Right cardiac atrium (tissue), 5 donors: ENCODE data around the gene GRK1. TPM values are rescaled to one million over a fixed set of nuclear protein-coding genes. Genes with fewer than 3 reads are reported as not detected.

Source experiments
- ATAC-seq, 2 donors: fragments of 200-7000 bp; cut with Tn5 transposase; one replicate each; pipeline versions ENCODE4 v1.8.0 to v1.9.1; 2020; ENCODE audit warnings: moderate library complexity in 2 of 2, mild to moderate bottlenecking in 1 of 2
- DNase-seq, 3 donors: peaks; one replicate each; pipeline ENCODE4 v3.0.0-alpha.2; 2020
- H3K27ac ChIP-seq: one replicate; pipeline ENCODE4 v1.5.1; 2013; ENCODE audit warnings: mild to moderate bottlenecking, low read length, control low read depth, moderate library complexity
- H3K27me3 ChIP-seq: one replicate; pipeline ENCODE4 v1.6.1; 2013; ENCODE audit not compliant: control insufficient read depth, insufficient read depth
- H3K4me1 ChIP-seq: one replicate; pipeline ENCODE4 v1.6.1; 2013; ENCODE audit warnings: low read length; ENCODE audit not compliant: control insufficient read depth, insufficient read depth
- H3K4me3 ChIP-seq: one replicate; pipeline ENCODE4 v1.5.1; 2013; ENCODE audit warnings: low read length, control low read depth
- H3K9me3 ChIP-seq: one replicate; pipeline ENCODE4 v1.6.1; 2013; ENCODE audit warnings: low read length; ENCODE audit not compliant: control insufficient read depth
- WGBS: extraction: QIAGEN DNeasy Blood & Tissue Kit; methylation state at CpG from one replicate; pipeline ENCODE4 v1.1.7; 2013; 5-methylcytosine and 5-hydroxymethylcytosine counted together
- intact Hi-C, 4 donors: fragments of 100-400 bp; cut with DNase I; formaldehyde crosslinking; loops; one replicate each; pipeline versions ENCODE4 v1.11.0 to v1.14.0; 2022 to 2023
- polyA plus RNA-seq: library from polyadenylated mRNA; stranded (reverse); fragments of 200-250 nt; gene quantifications from one replicate; pipeline ENCODE4 v1.2.3, GENCODE V29; 2013
- total RNA-seq, 4 donors: library from RNA; stranded (reverse); fragmentation: NEBNext Ultra II Directional; extraction: Animal tissue kit (Norgen Biotek cat#: 25700); gene quantifications; one replicate each; pipeline ENCODE4 v1.2.1, GENCODE V29; 2021
- donor health status: healthy with polysubstance abuse.
- donor health status: DM: no; HTN: yes; CAD: no.
- donor health status: DM: no; HTN: no; CAD: no.
- donor health status: DM: no; HTN: yes; CAD: no; lungs with severe emphysema.
- donor health status: DM: yes; HTN: yes; CAD: no.

Gene GRK1
- total and polyA plus RNA-seq, 5 donors, result 0.24 to 0.66 (median 0.43) TPM; not detected in 2

DNA sequence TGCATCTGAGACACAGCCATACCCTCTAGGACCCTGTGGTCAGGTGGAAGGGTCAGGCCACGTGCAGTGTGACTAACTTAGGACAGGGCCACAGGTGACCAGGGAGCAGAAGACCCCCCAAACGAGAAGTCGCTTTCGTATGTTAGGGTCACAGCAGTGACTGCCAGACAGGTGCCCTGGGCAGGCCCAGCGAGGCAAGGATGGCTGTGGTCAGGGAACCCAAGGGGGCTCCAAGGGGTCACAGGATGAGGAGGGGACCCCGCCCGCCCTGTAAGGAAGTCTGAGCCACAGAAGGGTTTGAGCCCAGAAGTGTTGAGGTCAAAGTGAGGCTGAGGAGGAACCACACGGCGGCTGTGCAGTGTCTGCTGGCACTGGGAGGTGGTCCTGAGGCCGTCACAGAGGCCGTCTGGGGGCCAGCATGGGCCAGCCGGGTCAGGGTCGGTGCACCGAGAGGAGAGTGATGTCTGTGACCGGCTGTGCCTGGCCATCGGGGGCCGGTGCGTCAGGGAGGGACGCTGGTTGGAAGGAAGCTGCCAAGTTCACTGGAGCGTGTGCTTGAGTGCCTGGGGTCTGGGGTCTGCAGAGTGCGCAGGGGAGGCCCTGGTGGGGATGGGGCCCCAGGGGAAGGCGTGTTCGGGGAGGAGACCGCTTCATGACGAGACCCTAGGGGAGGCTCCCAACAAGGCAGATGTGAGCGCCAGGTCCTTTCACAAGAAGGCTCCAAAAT, 67.2 kb downstream of the GRK1 start:
- ATAC-seq (no peak), DNase-seq (no peak)
- WGBS, result 85% methylated on average over 26 of the region's 26 CpGs
- Histone ChIP-seq H3K4me1 (no peaks in the 10 kb centered on the region), H3K9me3 (no peaks in the 10 kb centered on the region), H3K4me3 (no peak overlapping the region), H3K27ac (no peak overlapping the region), H3K27me3 (no peaks in the 10 kb centered on the region)
- intact Hi-C loops, result no loop called here

DNA sequence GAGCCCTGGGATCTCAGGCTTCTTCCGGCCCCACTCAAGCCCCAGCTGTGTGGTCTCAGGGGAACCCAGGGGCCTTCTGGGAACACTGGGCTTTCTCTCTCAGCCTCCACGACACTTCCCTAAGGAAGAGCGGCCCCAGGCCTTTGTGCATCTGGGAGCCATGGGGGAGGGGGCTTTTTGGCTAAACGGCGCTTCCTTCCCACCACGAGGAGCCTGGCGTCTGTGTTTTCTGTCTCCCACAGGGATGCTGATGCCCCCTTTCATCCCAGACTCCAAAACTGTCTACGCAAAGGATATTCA, 67.8 kb downstream of the GRK1 start:
- ATAC-seq, result no peak
- H3K9me3 ChIP-seq, result no peaks in the 10 kb centered on the region
- H3K4me1 ChIP-seq, result no peaks in the 10 kb centered on the region
- 77% methylated on average over 8 of the region's 8 CpGs for WGBS
- intact Hi-C loops, result no loop called here
- DNase-seq, result no peak
- no peak overlapping the region for H3K4me3 ChIP-seq
- H3K27me3 ChIP-seq, result no peaks in the 10 kb centered on the region
- H3K27ac ChIP-seq, result no peak overlapping the region

DNA sequence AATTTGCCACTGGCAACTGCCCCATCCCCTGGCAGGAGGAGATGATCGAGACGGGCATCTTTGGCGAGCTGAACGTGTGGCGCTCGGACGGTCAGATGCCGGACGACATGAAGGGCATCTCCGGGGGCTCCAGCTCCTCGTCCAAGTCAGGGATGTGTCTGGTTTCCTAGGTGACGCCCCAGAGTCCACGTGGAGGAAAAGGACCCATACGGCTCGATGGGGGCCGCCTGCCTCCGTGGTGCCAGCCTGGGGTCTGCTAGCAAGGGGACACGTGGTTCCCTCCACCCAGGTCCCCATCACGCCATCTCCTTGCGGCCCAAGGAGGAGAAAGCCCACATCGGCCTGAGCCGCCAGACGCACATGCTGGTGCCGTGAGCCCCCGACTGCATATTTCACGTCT, 68.2 kb downstream of the GRK1 start:
- Histone ChIP-seq H3K4me1 (no peaks in the 10 kb centered on the region), H3K27me3 (no peaks in the 10 kb centered on the region)

GRCh38 chr13:113735750-113736149, 68.7 kb downstream of the GRK1 start:
- ATAC-seq, result no peak
- WGBS, result 89% methylated on average over 14 of the region's 14 CpGs
- DNase-seq, result peak in 1 of 3 donors; percentile 34
- Histone ChIP-seq H3K27ac (no peak overlapping the region), H3K4me3 (no peak overlapping the region), H3K27me3 (no peaks in the 10 kb centered on the region), H3K4me1 (no peaks in the 10 kb centered on the region), H3K9me3 (no peaks in the 10 kb centered on the region)
- intact Hi-C loops, result no loop called here

More for the DNA sequence above, 68.2 kb downstream of the GRK1 start:
- Histone ChIP-seq H3K4me3 (no peak overlapping the region), H3K27ac (no peak overlapping the region), H3K9me3 (no peaks in the 10 kb centered on the region)
- WGBS, result 90% methylated on average over 26 of the region's 26 CpGs
- no peak for ATAC-seq
- intact Hi-C loops, result no loop called here
- DNase-seq, result peak in 1 of 3 donors; percentile 44

DNA sequence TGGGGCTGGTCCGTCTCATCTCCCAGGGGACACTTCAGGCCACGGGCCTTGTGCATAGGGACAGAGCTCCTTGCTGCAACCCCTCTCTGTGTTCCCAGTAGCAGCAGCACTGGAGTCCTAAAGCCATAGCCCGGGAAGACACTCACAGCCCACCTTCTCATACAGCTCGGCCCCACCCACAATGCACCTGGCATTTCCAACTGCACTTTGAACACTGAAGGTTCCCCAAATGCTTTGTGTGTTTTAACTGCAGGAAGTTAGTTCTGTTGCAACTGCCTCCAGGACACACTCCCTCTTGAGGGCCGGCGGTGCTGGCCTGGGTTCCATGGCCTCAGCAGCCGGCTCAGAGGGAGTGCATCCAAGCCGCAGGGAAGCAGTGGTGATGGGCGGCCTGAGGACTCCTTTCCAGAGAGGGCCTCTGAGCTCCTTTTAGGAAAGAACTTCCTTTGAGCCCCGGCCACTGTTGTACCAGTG, 69.3 kb downstream of the GRK1 start:
- intact Hi-C loops, result no loop called here
- Histone ChIP-seq H3K4me3 (no peak overlapping the region), H3K27ac (no peak overlapping the region), H3K4me1 (no peaks in the 10 kb centered on the region), H3K9me3 (no peaks in the 10 kb centered on the region), H3K27me3 (no peaks in the 10 kb centered on the region)
- no peak for ATAC-seq
- 69% methylated on average over 10 of the region's 10 CpGs for WGBS
- DNase-seq, result peak in 1 of 3 donors; percentile 45

DNA sequence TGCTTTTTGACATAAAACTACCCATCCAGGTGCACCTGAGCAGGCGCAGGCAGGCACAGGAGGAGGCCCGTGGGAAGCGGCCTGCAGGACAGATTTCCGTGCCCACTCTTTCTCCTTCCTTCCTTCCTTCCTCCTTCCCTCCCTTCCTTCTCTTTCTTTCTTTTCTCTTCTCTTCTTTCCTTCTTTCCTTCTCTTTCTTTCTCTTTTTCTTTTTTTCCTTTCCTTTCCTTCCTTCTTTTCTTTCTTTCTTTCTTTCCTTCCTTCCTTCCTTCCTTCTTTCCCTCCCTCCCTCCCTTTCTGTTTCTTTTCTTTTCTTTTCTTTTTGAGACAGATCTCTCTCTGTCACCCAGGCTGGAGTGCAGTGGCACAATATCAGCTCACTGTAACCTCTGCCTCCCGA, 70.8 kb downstream of the GRK1 start:
- no peaks in the 10 kb centered on the region for H3K4me1 ChIP-seq
- no peak for ATAC-seq
- no peak overlapping the region for H3K27ac ChIP-seq
- no peak overlapping the region for H3K4me3 ChIP-seq
- no peaks in the 10 kb centered on the region for H3K9me3 ChIP-seq
- no peaks in the 10 kb centered on the region for H3K27me3 ChIP-seq
- WGBS, result 76% methylated on average over 5 of the region's 5 CpGs
- DNase-seq, result no peak
- intact Hi-C loops, result no loop called here

DNA sequence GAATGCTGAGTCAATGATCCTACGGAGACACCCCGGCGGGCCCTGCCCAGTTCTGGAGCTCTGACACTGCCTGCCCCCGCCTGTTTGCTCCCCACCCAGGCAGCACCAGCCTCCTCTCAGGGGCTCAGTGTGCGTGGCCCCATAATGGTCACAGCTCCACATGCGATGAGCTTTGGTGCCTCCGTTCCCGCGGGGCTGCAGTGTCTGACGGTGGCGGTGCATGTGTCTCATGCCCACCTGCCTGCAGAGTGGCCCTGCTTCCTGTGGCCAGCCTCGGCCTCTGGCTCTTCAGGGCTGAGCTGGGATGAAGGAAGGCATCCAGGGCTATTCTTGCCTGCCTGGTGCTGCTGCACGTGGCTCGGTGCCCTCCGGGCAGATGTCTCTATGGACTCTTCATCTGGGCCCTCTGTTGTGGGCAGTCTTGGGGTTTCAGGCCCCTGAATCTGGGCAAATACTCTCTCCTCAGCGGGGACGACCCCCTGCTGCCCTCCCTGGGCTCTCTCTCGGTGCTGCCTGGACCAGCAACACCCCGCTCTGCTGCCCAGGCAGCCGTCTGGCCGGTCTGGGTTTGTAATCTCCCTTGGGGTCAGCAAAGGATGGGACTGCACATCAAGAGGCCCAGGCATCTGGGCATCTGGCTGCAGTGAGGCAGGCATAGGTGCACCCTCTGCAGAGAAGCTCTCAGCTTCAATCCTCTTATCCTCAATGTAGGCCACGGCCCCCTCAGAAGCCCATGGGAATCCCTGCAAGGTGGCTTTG, 72.7 kb downstream of the GRK1 start:
- peak in 1 of 3 donors; percentile 30 for DNase-seq
- Histone ChIP-seq H3K4me1 (no peaks in the 10 kb centered on the region), H3K9me3 (no peaks in the 10 kb centered on the region), H3K27ac (no peak overlapping the region), H3K27me3 (no peaks in the 10 kb centered on the region), H3K4me3 (no peak overlapping the region)
- no peak for ATAC-seq
- intact Hi-C loops, result no loop called here
- WGBS, result 86% methylated on average over 22 of the region's 22 CpGs

DNA sequence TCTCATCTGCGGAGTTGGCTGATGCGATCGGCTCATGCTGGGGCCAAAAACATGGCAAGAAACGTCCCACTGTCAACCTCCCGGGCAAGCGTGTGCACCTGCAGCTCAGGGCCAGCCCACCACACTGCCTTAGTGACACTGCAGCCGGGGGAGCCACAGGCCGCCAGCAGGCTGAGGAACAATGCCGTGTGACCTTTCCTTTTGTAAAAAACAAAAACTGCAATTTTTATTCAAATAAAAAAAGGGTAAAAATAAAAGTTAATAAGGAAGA, 73.2 kb downstream of the GRK1 start:
- WGBS, result 81% methylated on average over 9 of the region's 9 CpGs
- intact Hi-C loops, result no loop called here
- H3K9me3 ChIP-seq, result no peaks in the 10 kb centered on the region
- H3K27me3 ChIP-seq, result no peaks in the 10 kb centered on the region
- no peak overlapping the region for H3K27ac ChIP-seq
- no peaks in the 10 kb centered on the region for H3K4me1 ChIP-seq
- no peak overlapping the region for H3K4me3 ChIP-seq
- DNase-seq, result no peak
- no peak for ATAC-seq

DNA sequence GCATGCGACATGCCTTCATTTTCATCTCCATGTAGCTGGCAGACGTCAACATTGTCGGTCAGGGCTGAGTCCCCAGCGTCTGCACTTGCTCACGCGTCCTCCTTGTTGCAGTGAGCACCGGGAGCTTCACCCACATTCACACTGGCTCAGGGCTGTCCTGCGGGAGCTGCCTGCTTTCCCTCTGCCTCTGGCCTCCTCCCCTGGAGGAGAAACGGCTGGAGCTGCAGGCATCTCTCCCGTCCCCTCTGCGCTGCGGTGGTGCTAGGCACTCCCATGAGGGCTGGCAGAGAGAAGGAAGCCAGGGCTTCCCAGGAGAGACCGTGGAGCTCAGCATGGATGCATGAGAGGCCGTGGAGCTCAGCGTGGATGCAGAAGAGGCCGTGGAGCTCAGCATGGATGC, 73.6 kb downstream of the GRK1 start:
- intact Hi-C loops, result no loop called here
- Histone ChIP-seq H3K4me3 (no peak overlapping the region), H3K9me3 (no peaks in the 10 kb centered on the region), H3K27me3 (no peaks in the 10 kb centered on the region), H3K4me1 (no peaks in the 10 kb centered on the region), H3K27ac (no peak overlapping the region)
- WGBS, result 84% methylated on average over 16 of the region's 16 CpGs
- DNase-seq, result no peak
- ATAC-seq, result no peak

DNA sequence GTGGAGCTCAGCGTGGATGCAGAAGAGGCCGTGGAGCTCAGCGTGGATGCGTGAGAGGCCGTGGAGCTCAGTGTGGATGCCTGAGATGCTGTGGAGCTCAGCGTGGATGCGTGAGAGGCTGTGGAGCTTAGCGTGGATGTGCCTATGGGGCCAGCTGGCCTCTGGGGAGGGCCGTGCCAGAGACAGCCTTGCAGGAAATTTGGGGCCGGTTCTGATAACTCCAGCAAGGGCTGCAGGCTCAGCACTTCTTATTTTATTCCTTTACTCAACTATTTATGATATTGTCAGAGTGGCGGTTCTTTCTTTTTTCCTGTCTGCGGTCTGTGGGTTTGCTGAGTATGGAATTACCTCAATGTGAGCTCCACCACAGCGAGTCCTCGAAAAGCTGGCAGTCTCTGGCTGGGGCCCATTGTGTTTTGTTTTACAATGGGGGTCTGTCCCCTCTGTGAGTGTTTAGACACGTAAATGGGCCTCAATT, 74.2 kb downstream of the GRK1 start:
- peak in 1 of 3 donors; percentile 13 for DNase-seq
- intact Hi-C loops, result no loop called here
- Histone ChIP-seq H3K27me3 (no peaks in the 10 kb centered on the region), H3K4me3 (no peak overlapping the region), H3K27ac (no peak overlapping the region), H3K4me1 (no peaks in the 10 kb centered on the region), H3K9me3 (no peaks in the 10 kb centered on the region)
- 69% methylated on average over 15 of the region's 15 CpGs for WGBS
- ATAC-seq, result no peak

DNA sequence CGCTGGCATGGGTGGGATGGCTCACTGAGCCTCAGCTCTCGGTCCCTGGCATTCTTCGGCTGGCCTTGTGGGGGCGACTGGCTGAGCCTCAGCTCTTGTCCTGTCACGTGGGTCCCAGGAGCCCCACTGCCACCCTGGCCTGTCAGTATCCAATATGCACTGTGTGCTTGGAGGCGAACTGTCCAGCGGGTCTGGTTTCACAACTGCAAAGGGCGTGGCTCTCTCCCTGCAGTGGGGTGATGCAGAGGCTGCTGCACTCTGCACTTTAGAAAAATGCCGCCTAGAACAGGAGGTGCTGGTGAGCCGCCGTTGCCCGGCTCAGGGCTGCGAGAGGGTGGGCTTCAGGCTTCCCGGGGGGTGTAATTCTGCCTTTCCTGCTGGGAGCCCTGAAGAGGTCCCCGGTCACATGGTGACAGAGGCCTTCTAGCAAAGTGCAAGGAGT, 75.0 kb downstream of the GRK1 start:
- intact Hi-C loops, result no loop called here
- peak; percentile 58 to 79 for ATAC-seq
- DNase-seq, result peak in 2 of 3 donors; percentile 52 to 80
- WGBS, result 31% methylated on average over 15 of the region's 15 CpGs
- Histone ChIP-seq H3K9me3 (no peaks in the 10 kb centered on the region), H3K4me1 (no peaks in the 10 kb centered on the region), H3K27me3 (no peaks in the 10 kb centered on the region), H3K27ac (no peak overlapping the region), H3K4me3 (no peak overlapping the region)
